ENCODE measurements around the gene DALRD3.
"Not testable (repeated sequence)": the region's sequence is repeated elsewhere in the genome, so short reads cannot be mapped to it uniquely, and the experiment has no call there.

Gene DALRD3

GRCh38 chr3:49015072-49015471, 3.3 kb downstream of the DALRD3 start:
- Histone ChIP-seq H3K27ac (ENCODE audit: low read depth, low read length) (no peak overlapping the region), H3K4me3 (ENCODE audit: low read depth in 1 of 5, low read length in 5 of 5) (no peak overlapping the region), H3K9ac (ENCODE audit: low read length in 5 of 5) (no peak overlapping the region), H3K27me3 (ENCODE audit: control insufficient read depth in 5 of 5, insufficient read depth in 4 of 5, low read length in 5 of 5) (no peaks in the 10 kb centered on the region), H3K9me3 (ENCODE audit: control insufficient read depth in 5 of 5, low read length in 5 of 5) (no peaks in the 10 kb centered on the region), H3K36me3 (ENCODE audit: control insufficient read depth in 5 of 5, insufficient read depth in 5 of 5, low read length in 5 of 5) (peaks cover 0 to 56% (median 53%) of the 10 kb centered on the region in 5 donors), H3K4me1 (ENCODE audit: control insufficient read depth in 5 of 5, insufficient read depth in 5 of 5, low read length in 5 of 5) (peaks cover 3 to 30% (median 28%) of the 10 kb centered on the region in 5 donors)

- H3K27ac ChIP-seq (ENCODE audit: low read depth, low read length) = no peak overlapping the region
- no peak overlapping the region for H3K9ac ChIP-seq (ENCODE audit: low read length in 5 of 5)
- H3K27me3 ChIP-seq (ENCODE audit: control insufficient read depth in 5 of 5, insufficient read depth in 4 of 5, low read length in 5 of 5) = no peaks in the 10 kb centered on the region
- H3K36me3 ChIP-seq (ENCODE audit: control insufficient read depth in 5 of 5, insufficient read depth in 5 of 5, low read length in 5 of 5) = peaks cover 0 to 56% (median 53%) of the 10 kb centered on the region in 5 donors
- no peaks in the 10 kb centered on the region for H3K9me3 ChIP-seq (ENCODE audit: control insufficient read depth in 5 of 5, low read length in 5 of 5)
- no peak overlapping the region for H3K4me3 ChIP-seq (ENCODE audit: low read depth in 1 of 5, low read length in 5 of 5)
- H3K4me1 ChIP-seq (ENCODE audit: control insufficient read depth in 5 of 5, insufficient read depth in 5 of 5, low read length in 5 of 5) = peaks cover 1 to 20% (median 18%) of the 10 kb centered on the region in 5 donors
Measured at GRCh38 chr3:49013738-49014660, 4.4 kb downstream of the DALRD3 start.

- Histone ChIP-seq H3K27ac (ENCODE audit: low read depth, low read length) (no peak overlapping the region), H3K9ac (ENCODE audit: low read length in 5 of 5) (no peak overlapping the region), H3K27me3 (ENCODE audit: control insufficient read depth in 5 of 5, insufficient read depth in 4 of 5, low read length in 5 of 5) (no peaks in the 10 kb centered on the region)
Measured at GRCh38 chr3:49013113-49013737, 5.2 kb downstream of the DALRD3 start.

GRCh38 chr3:49012441-49013017, 5.9 kb downstream of the DALRD3 start:
- Histone ChIP-seq H3K9me3 (ENCODE audit: control insufficient read depth in 5 of 5, low read length in 5 of 5) (no peaks in the 10 kb centered on the region), H3K4me1 (ENCODE audit: control insufficient read depth in 5 of 5, insufficient read depth in 5 of 5, low read length in 5 of 5) (peaks cover 0 to 15% (median 14%) of the 10 kb centered on the region in 5 donors), H3K4me3 (ENCODE audit: low read depth in 1 of 5, low read length in 5 of 5) (no peak overlapping the region), H3K36me3 (ENCODE audit: control insufficient read depth in 5 of 5, insufficient read depth in 5 of 5, low read length in 5 of 5) (peaks cover 0 to 56% (median 53%) of the 10 kb centered on the region in 5 donors), H3K27ac (ENCODE audit: low read depth, low read length) (no peak overlapping the region), H3K9ac (ENCODE audit: low read length in 5 of 5) (no peak overlapping the region), H3K27me3 (ENCODE audit: control insufficient read depth in 5 of 5, insufficient read depth in 4 of 5, low read length in 5 of 5) (no peaks in the 10 kb centered on the region)

More at GRCh38 chr3:49013113-49013737, 5.2 kb downstream of the DALRD3 start:
- H3K4me3 ChIP-seq (ENCODE audit: low read depth in 1 of 5, low read length in 5 of 5) = no peak overlapping the region
- peaks cover 0 to 56% (median 53%) of the 10 kb centered on the region in 5 donors for H3K36me3 ChIP-seq (ENCODE audit: control insufficient read depth in 5 of 5, insufficient read depth in 5 of 5, low read length in 5 of 5)
- no peaks in the 10 kb centered on the region for H3K9me3 ChIP-seq (ENCODE audit: control insufficient read depth in 5 of 5, low read length in 5 of 5)
- H3K4me1 ChIP-seq (ENCODE audit: control insufficient read depth in 5 of 5, insufficient read depth in 5 of 5, low read length in 5 of 5) = peaks cover 1 to 17% (median 16%) of the 10 kb centered on the region in 5 donors

GRCh38 chr3:49009396-49009795, 9.0 kb downstream of the DALRD3 start:
- no peaks in the 10 kb centered on the region for H3K9me3 ChIP-seq (ENCODE audit: control insufficient read depth in 5 of 5, low read length in 5 of 5)
- H3K27me3 ChIP-seq (ENCODE audit: control insufficient read depth in 5 of 5, insufficient read depth in 4 of 5, low read length in 5 of 5) = no peaks in the 10 kb centered on the region
- H3K4me3 ChIP-seq (ENCODE audit: low read depth in 1 of 5, low read length in 5 of 5) = no peak overlapping the region
- H3K36me3 ChIP-seq (ENCODE audit: control insufficient read depth in 5 of 5, insufficient read depth in 5 of 5, low read length in 5 of 5) = peaks cover 0 to 31% (median 29%) of the 10 kb centered on the region in 5 donors
- peaks cover 0 to 26% (median 23%) of the 10 kb centered on the region in 5 donors for H3K4me1 ChIP-seq (ENCODE audit: control insufficient read depth in 5 of 5, insufficient read depth in 5 of 5, low read length in 5 of 5)
- no peak overlapping the region for H3K9ac ChIP-seq (ENCODE audit: low read length in 5 of 5)
- H3K27ac ChIP-seq (ENCODE audit: low read depth, low read length) = no peak overlapping the region

GRCh38 chr3:49008627-49009026, 9.8 kb downstream of the DALRD3 start:
- H3K4me1 ChIP-seq (ENCODE audit: control insufficient read depth in 5 of 5, insufficient read depth in 5 of 5, low read length in 5 of 5) = peaks cover 0 to 26% (median 23%) of the 10 kb centered on the region in 5 donors
- H3K4me3 ChIP-seq (ENCODE audit: low read depth in 1 of 5, low read length in 5 of 5) = peak overlapping the region in 2 of 5 donors; percentile 61 to 92
- not testable (repeated sequence) for H3K27me3 ChIP-seq (ENCODE audit: control insufficient read depth in 5 of 5, insufficient read depth in 4 of 5, low read length in 5 of 5); H3K9me3 ChIP-seq (ENCODE audit: control insufficient read depth in 5 of 5, low read length in 5 of 5)
- H3K36me3 ChIP-seq (ENCODE audit: control insufficient read depth in 5 of 5, insufficient read depth in 5 of 5, low read length in 5 of 5) = peaks cover 0 to 24% (median 22%) of the 10 kb centered on the region in 5 donors
- H3K9ac ChIP-seq (ENCODE audit: low read length in 5 of 5) = peak overlapping the region in 1 of 5 donors; percentile 51
- peak overlapping the region; percentile 90 for H3K27ac ChIP-seq (ENCODE audit: low read depth, low read length)

- H3K4me3 ChIP-seq (ENCODE audit: low read depth in 1 of 5, low read length in 5 of 5) = peak overlapping the region; percentile 61 to 92 (median 83)
- peaks cover 0 to 26% (median 23%) of the 10 kb centered on the region in 5 donors for H3K4me1 ChIP-seq (ENCODE audit: control insufficient read depth in 5 of 5, insufficient read depth in 5 of 5, low read length in 5 of 5)
- no peaks in the 10 kb centered on the region for H3K27me3 ChIP-seq (ENCODE audit: control insufficient read depth in 5 of 5, insufficient read depth in 4 of 5, low read length in 5 of 5)
- H3K27ac ChIP-seq (ENCODE audit: low read depth, low read length) = peak overlapping the region; percentile 90
- H3K9me3 ChIP-seq (ENCODE audit: control insufficient read depth in 5 of 5, low read length in 5 of 5) = no peaks in the 10 kb centered on the region
- H3K36me3 ChIP-seq (ENCODE audit: control insufficient read depth in 5 of 5, insufficient read depth in 5 of 5, low read length in 5 of 5) = peaks cover 0 to 17% (median 16%) of the 10 kb centered on the region in 5 donors
- H3K9ac ChIP-seq (ENCODE audit: low read length in 5 of 5) = peak overlapping the region in 4 of 5 donors; percentile 71 to 87 (median 78)
Measured at GRCh38 chr3:49007771-49008528, 10.4 kb downstream of the DALRD3 start.

- peaks cover 0 to 10% (median 8%) of the 10 kb centered on the region in 5 donors for H3K36me3 ChIP-seq (ENCODE audit: control insufficient read depth in 5 of 5, insufficient read depth in 5 of 5, low read length in 5 of 5)
- H3K27me3 ChIP-seq (ENCODE audit: control insufficient read depth in 5 of 5, insufficient read depth in 4 of 5, low read length in 5 of 5) = no peaks in the 10 kb centered on the region
- peak within 1 kb of the TSS; percentile 67 to 92 (median 83) for H3K4me3 ChIP-seq (ENCODE audit: low read depth in 1 of 5, low read length in 5 of 5)
- peak within 1 kb of the TSS in 4 of 5 donors; percentile 71 to 87 (median 78) for H3K9ac ChIP-seq (ENCODE audit: low read length in 5 of 5)
- no peaks in the 10 kb centered on the region for H3K9me3 ChIP-seq (ENCODE audit: control insufficient read depth in 5 of 5, low read length in 5 of 5)
- H3K27ac ChIP-seq (ENCODE audit: low read depth, low read length) = peak within 1 kb of the TSS; percentile 90
- H3K4me1 ChIP-seq (ENCODE audit: control insufficient read depth in 5 of 5, insufficient read depth in 5 of 5, low read length in 5 of 5) = peaks cover 0 to 26% (median 23%) of the 10 kb centered on the region in 5 donors
Measured at GRCh38 chr3:49007068-49007770, 11.2 kb downstream of the DALRD3 start, which contains the start of gene WDR6. Gene WDR6, plus strand, starts transcription at chr3:49007391. Its CDS starts 41 bp downstream, at chr3:49007432.

All from subcutaneous abdominal adipose tissue (tissue), 5 donors.